BE2C (cell line): ENCODE measurements around the gene PGAP6.

ENCODE experiments used
- DNase-seq: peaks from one replicate; pipeline ENCODE4 v3.0.0-alpha.2; 2020
- H3K27me3 ChIP-seq: fragments of 250-450 bp; sonication (Bioruptor Pico); 2 replicates; pipeline ENCODE4 v1.5.1; 2020; ENCODE audit warnings: mild to moderate bottlenecking
- H3K36me3 ChIP-seq: fragments of 250-450 bp; sonication (Bioruptor Pico); 2 replicates; pipeline ENCODE4 v1.5.1; 2020; ENCODE audit warnings: mild to moderate bottlenecking
- H3K4me1 ChIP-seq: fragments of 250-450 bp; sonication (Bioruptor Pico); 2 replicates; pipeline ENCODE4 v1.5.1; 2020
- H3K4me3 ChIP-seq: 2 replicates; pipeline ENCODE4 v1.5.1; 2011; ENCODE audit warnings: low read depth, low read length
- H3K9me3 ChIP-seq: fragments of 250-450 bp; sonication (Bioruptor Pico); 2 replicates; pipeline ENCODE4 v1.5.1; 2020
- TF ChIP-seq, protein P1 (sequence below): IDR thresholded peaks from 2 replicates; pipeline ENCODE4 v1.5.1; 2012; ENCODE audit warnings: mild to moderate bottlenecking, low read depth, low read length

Gene PGAP6

DNA sequence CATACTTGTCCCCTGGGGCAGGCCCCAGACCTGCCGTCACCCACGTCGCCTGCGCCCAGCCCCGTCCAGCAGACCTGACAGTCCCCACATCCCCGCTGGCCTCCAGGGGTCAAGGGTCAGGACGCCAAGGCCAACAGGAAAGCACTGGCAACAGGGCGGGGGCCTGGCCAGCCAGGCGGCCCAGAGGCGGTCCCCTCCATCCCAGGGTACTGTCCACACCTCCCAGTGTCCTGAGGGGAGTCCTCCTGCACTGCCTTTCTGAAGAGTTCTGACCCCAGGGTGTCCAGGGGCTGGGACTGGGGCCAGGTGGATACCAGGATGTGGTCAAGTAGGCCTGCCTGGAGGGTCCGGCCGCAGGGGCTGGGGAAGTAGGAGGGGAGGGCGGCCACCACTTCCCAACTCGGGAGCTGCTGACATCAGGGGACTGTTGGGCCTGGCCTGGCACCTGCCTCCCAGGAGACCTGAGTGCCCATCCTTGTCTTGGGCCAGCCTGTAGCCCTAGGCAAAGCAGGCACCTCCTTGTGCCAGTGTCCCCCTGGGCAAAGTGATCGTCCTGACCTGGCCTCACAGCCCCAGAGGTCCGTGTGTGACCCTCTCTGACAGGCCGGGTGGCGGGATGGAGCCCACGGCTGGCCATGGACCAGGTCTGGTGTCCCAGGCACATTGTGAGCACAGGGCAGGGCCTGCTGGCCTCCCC, 22.6 kb downstream of the PGAP6 start:
- Histone ChIP-seq H3K4me1 (no peaks in the 10 kb centered on the region; the same call in 1 of the 2 replicates), H3K4me3 (no peak overlapping the region)
- DNase-seq = no peak

DNA sequence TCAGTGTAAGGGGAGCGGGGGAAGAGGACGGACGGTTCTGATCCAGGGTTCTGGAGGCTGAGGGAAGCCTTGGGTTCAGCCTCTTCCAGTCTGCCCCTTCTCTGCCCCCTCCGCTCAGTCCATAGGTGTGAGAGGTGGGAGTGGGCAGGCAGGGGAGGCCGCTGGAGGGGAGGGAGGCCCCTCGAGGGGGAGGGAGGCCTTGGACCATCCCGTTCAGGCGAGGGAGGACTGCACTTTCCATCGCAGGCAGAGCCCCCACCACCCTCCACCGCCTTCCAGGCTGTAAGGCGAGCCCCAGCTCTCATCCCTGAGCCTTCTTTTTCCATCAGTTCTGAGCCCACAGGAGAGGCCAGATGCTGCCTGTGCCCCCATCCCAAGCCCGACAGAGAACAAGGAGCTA, 25.0 kb downstream of the PGAP6 start:
- no peaks in the 10 kb centered on the region for H3K9me3 ChIP-seq
- no peak for DNase-seq
- H3K27me3 ChIP-seq = no peaks in the 10 kb centered on the region
- TF ChIP-seq, protein P1, sequence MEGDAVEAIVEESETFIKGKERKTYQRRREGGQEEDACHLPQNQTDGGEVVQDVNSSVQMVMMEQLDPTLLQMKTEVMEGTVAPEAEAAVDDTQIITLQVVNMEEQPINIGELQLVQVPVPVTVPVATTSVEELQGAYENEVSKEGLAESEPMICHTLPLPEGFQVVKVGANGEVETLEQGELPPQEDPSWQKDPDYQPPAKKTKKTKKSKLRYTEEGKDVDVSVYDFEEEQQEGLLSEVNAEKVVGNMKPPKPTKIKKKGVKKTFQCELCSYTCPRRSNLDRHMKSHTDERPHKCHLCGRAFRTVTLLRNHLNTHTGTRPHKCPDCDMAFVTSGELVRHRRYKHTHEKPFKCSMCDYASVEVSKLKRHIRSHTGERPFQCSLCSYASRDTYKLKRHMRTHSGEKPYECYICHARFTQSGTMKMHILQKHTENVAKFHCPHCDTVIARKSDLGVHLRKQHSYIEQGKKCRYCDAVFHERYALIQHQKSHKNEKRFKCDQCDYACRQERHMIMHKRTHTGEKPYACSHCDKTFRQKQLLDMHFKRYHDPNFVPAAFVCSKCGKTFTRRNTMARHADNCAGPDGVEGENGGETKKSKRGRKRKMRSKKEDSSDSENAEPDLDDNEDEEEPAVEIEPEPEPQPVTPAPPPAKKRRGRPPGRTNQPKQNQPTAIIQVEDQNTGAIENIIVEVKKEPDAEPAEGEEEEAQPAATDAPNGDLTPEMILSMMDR = no peak
- H3K36me3 ChIP-seq = no peaks in the 10 kb centered on the region
- no peak overlapping the region for H3K4me3 ChIP-seq
- H3K4me1 ChIP-seq = no peaks in the 10 kb centered on the region

More for the DNA sequence above, 22.6 kb downstream of the PGAP6 start:
- Histone ChIP-seq H3K9me3 (no peaks in the 10 kb centered on the region), H3K36me3 (no peaks in the 10 kb centered on the region), H3K27me3 (peaks cover 10% of the 10 kb centered on the region)
- TF ChIP-seq, protein P1 = no peak

DNA sequence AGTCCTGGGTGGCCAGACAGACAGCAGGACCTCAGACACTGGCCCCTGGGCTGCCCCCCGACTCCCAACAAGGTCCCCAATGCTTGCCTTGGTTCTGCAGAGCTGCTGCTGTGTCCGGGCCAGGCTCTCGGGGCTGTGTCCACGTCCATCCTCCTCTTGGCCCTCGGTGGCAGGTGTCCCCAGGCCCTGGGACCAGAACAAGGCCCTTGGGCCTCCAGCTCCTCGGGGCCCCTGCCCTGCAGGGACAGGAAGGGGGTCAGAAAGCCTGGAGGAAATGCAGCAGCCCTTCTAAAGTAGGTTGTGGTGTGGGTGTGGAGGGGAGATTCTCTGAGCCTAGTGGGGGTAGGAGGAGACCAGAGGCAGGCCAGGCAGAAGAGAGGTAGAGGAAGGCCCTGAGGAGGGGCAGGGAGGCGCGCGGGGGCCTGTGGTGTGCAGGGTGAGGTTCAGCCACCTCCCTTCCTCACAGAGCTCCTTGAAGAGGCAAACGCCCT, 26.8 kb downstream of the PGAP6 start:
- DNase-seq = no peak
- Histone ChIP-seq H3K36me3 (peaks cover 6% of the 10 kb centered on the region), H3K4me1 (no peaks in the 10 kb centered on the region), H3K27me3 (no peaks in the 10 kb centered on the region), H3K4me3 (no peak overlapping the region), H3K9me3 (no peaks in the 10 kb centered on the region)
- TF ChIP-seq, protein P1 = no peak

DNA sequence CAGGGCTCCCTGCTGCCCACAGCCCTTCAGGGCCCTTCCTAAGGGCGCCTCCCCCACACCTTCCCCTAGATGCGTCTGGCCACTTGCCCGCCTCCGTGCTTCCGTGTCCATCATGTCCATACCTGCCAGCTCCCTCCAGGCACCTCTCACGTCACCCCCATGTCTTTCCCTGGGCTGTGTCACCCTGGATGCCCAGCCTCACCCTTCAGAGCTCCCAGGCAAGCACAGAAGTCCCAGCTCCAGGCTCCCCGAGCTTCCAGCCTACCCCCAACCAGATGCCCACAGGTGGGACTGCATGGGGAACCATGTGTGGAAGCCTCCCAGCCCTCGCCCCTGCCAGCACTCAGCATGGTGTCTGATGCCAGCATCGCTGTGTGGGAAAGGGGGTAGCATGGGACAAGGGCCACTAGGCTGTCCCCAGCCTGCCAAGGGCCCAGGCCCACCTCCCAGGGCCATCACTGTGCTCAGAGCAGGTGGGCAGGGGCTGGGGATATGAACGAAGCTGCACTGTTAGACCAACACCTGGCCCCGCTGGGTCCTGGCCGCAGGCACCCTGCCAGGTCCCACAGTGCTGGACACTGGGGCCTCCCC, 27.4 kb downstream of the PGAP6 start:
- H3K27me3 ChIP-seq = no peaks in the 10 kb centered on the region
- H3K4me3 ChIP-seq = no peak overlapping the region
- DNase-seq = no peak
- no peaks in the 10 kb centered on the region for H3K4me1 ChIP-seq
- H3K9me3 ChIP-seq = no peaks in the 10 kb centered on the region
- peaks cover 6% of the 10 kb centered on the region for H3K36me3 ChIP-seq
- TF ChIP-seq, protein P1 = no peak

DNA sequence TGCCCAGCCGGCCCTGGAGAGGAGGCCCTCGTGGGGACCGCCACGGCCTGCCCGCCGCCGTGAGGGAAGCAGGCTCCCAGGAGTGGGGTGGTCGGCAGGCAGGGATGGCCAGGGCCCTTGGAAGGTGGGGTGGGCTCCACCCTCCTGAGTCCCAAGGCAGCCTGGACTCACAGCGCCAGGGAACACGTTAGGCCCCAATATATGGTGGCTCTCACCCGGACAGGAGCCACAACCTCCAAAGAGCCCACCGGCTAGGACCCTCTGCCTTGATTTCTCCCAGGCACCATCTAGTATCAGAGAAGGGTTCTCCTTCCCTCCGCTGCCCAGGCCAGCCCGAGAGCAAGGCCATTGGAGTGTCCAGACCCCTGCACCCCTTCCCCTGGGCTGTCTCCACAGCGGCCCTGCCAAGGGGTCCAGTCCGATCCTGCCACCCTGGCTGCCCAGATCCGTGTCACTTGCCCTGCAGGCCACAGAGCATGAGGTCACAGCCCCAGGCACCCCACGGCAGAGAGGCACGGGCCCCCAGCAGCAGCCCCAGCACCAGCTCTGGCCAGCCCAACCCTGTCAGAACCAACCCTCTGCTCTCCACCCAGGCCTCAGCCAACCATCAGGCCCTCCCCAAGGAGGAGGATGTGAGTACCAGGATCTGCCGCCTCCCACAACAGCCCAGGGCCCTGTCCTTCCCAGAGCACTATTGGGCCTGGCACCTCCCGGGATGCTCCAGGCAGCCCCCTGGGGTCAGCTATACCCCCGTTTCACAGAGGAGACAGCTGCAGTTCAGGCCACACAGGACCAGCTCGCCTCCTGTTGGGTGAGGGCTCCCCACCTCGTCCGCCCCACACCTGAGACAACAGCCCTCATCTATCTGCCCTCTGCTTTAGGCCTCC, 28.1 kb downstream of the PGAP6 start:
- Histone ChIP-seq H3K27me3 (no peaks in the 10 kb centered on the region), H3K9me3 (no peaks in the 10 kb centered on the region), H3K4me1 (no peaks in the 10 kb centered on the region), H3K4me3 (peak overlapping the region; percentile 48), H3K36me3 (peaks cover 6% of the 10 kb centered on the region)
- no peak for DNase-seq
- TF ChIP-seq, protein P1 = no peak
